Testis (tissue), 3 donors: ENCODE measurements around the gene RHOXF1. TPM values are rescaled to one million over a fixed set of nuclear protein-coding genes. Genes with fewer than 3 reads are reported as not detected.
A peak's percentile ranks its signal among the peaks of the same experiment; 100 is the strongest.

Experiments used
- DNase-seq: peaks from one replicate; pipeline ENCODE4 v3.0.0-alpha.2; 2019
- H3K27ac ChIP-seq, 2 donors: fragments of 200-600 bp; sonication (generic); one replicate each; pipeline ENCODE4 v1.5.1; 2019
- H3K27me3 ChIP-seq: fragments of 200-600 bp; sonication (generic); one replicate; pipeline ENCODE4 v1.5.1; 2019
- H3K36me3 ChIP-seq: fragments of 200-600 bp; sonication (generic); one replicate; pipeline ENCODE4 v1.5.1; 2017; ENCODE audit warnings: low read depth; ENCODE audit errors: missing control alignments
- H3K4me1 ChIP-seq: fragments of 200-600 bp; sonication (generic); one replicate; pipeline ENCODE4 v1.5.1; 2019
- H3K4me3 ChIP-seq, 2 donors: fragments of 200-600 bp; sonication (generic); one replicate each; pipeline ENCODE4 v1.5.1; 2017 to 2019
- H3K9me3 ChIP-seq: fragments of 200-600 bp; sonication (generic); one replicate; pipeline ENCODE4 v1.5.1; 2017
- POLR2A ChIP-seq: fragments of 450-650 bp; IDR thresholded peaks from one replicate; pipeline ENCODE4 v1.6.1; 2017; ENCODE audit warnings: antibody characterized with exemption, mild to moderate bottlenecking, moderate library complexity
- WGBS, 2 donors: methylation state at CpG; one replicate each; pipeline ENCODE4 v1.1.5; 2018; 5-methylcytosine and 5-hydroxymethylcytosine counted together
- intact Hi-C: fragments of 100-400 bp; cut with DNase I; formaldehyde crosslinking; loops from one replicate; pipeline ENCODE4 v1.15.1; 2023; ENCODE audit warnings: low total_unique reads
- polyA plus RNA-seq: library from polyadenylated mRNA; stranded (reverse); fragments of 350-450 nt; fragmentation: Illumina TruSeq; extraction: RNeasy Lipid Tissue Mini Kit (QIAGEN cat#74804); gene quantifications from one replicate; pipeline ENCODE4 v1.2.3, GENCODE V29; 2014; ENCODE audit warnings: low read depth, low replicate concordance; ENCODE audit not compliant: insufficient read depth
- total RNA-seq, 2 donors: library from RNA; depleted of rRNA; stranded (reverse); fragments of >200 nt; gene quantifications; one replicate each; pipeline ENCODE4 v1.2.3, GENCODE V29; 2016
- TF ChIP-seq, protein P1 (sequence below), 3 experiments: fragments of 450-650 bp in 2 of 3; fragments of 200-600 bp in 1 of 3; sonication (generic) in 1 of 3; IDR thresholded peaks; one replicate each; pipeline ENCODE4 v1.5.1; 2016 to 2019; ENCODE audit warnings: antibody characterized with exemption in 3 of 3, mild to moderate bottlenecking in 2 of 3, moderate library complexity in 1 of 3

RHOXF1 gene
- total and polyA plus RNA-seq, 3 donors from 2014 or later = 24.1 to 48.7 (median 35.0) TPM

DNA sequence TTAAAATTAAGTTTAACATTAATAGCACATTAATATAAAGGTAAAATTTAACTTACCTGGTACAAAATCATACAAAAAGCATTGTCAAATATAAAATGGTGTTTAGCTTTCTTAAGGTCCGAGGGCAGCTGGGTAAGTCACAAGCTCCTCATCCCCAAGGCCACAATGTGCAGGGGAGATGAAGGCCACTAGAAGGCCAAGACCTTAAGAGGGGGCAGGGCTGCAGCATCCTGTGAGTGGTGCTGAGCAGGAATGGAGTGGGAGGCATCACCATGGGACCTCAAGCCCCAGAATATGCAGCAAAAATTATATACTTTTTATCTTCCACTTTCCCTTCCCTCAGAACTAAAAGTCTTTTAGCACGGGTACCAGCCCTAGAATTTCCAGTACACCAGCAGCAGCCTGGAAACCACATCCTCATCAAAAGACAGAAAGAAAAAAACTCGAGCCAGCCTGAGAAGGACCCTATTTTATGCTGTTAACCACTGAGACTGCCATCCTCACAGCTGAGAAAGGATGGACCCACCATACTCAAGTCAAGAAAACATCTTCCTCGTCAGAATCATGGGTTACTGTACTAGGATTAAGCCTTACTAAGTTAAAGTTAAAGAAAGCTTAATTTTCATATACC is 29.7 kb upstream of the RHOXF1 start:
- no peak for DNase-seq
- intact Hi-C loops = no loop called here
- Histone ChIP-seq H3K4me3 (no peak overlapping the region), H3K9me3 (no peaks in the 10 kb centered on the region), H3K27ac (no peak overlapping the region), H3K4me1 (no peaks in the 10 kb centered on the region), H3K36me3 (no peaks in the 10 kb centered on the region), H3K27me3 (no peaks in the 10 kb centered on the region)
- 34 to 52% methylated on average over 4 of the region's 4 CpGs for WGBS, 2 donors
- TF ChIP-seq, protein P1, sequence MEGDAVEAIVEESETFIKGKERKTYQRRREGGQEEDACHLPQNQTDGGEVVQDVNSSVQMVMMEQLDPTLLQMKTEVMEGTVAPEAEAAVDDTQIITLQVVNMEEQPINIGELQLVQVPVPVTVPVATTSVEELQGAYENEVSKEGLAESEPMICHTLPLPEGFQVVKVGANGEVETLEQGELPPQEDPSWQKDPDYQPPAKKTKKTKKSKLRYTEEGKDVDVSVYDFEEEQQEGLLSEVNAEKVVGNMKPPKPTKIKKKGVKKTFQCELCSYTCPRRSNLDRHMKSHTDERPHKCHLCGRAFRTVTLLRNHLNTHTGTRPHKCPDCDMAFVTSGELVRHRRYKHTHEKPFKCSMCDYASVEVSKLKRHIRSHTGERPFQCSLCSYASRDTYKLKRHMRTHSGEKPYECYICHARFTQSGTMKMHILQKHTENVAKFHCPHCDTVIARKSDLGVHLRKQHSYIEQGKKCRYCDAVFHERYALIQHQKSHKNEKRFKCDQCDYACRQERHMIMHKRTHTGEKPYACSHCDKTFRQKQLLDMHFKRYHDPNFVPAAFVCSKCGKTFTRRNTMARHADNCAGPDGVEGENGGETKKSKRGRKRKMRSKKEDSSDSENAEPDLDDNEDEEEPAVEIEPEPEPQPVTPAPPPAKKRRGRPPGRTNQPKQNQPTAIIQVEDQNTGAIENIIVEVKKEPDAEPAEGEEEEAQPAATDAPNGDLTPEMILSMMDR (IDR thresholded peaks at IDR 0.05) = no peak
- no peak for TF ChIP-seq POLR2A

DNA sequence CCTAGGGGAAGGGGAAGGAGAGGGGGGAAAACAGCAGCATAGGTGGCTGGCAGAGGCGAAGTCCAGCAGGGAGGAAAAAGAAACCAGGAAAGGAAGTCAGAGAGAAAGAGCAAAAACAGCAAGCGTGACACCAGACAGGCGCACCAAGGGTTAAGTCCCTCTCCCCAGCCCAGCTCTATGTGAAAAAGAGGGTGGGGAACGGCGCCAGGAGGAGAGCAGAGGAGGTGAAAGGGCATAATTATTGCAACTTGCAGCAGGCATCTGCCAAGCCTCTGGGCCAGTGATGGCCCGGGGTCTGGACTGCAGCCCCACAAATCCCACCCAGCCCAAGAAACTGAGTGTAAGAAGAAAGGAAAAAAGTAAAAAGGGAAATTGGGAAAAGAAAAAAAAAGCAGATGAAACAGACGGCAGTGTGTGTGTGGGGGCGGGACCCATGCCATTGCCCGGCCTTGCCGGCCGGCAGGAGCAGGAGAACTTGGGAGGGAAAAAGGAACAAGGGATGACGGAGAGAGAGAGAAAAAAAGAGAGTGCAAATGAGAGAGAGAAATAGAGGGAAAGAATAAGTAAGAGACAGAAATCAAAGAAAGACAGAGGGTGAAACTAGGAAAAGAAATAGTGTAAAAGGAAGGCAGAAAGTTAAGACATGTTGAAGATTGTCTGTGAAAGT is 28.6 kb upstream of the RHOXF1 start:
- Histone ChIP-seq H3K27me3 (no peaks in the 10 kb centered on the region), H3K4me1 (no peaks in the 10 kb centered on the region), H3K4me3 (no peak overlapping the region), H3K27ac (no peak overlapping the region), H3K36me3 (no peaks in the 10 kb centered on the region), H3K9me3 (no peaks in the 10 kb centered on the region)
- TF ChIP-seq, protein P1 (IDR thresholded peaks at IDR 0.05) = no peak
- TF ChIP-seq POLR2A = no peak
- intact Hi-C loops = no loop called here
- peak; percentile 20 for DNase-seq
- 16 to 34% methylated on average over 8 to 12 of the region's 12 CpGs for WGBS, 2 donors

DNA sequence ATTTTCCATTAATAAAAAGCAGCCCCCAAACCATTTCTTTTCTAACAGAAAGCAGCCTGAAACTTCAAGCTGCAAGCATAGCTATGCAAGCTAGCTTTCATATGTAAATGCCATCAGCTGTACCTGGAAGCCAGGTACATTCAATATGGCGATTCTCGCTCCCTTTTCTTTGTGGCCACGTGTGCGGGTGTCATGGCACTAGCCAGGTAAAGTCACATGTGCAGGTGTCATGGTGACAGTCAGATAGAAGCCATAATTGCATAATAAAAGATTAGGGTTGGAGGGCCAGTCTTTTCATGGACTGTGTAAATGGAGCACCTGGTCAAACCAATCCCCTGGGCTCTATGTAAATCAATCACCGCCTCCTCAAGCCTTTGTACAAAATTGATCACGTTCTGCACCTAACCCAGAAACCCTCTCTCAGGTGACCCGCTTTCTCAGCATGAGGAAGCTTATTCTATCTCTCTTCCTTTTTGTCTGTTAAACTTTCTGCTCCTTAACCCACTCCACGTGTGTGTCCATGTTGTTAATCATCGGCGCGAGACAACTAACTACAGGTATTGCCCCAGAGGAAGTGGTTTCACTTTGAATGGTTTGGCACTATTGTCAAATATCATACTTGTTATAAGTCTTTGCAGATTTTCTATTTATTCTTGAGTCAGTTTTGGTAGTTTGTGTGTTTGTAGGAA is 24.7 kb upstream of the RHOXF1 start:
- Histone ChIP-seq H3K36me3 (no peaks in the 10 kb centered on the region), H3K9me3 (no peaks in the 10 kb centered on the region), H3K4me3 (no peak overlapping the region), H3K27me3 (no peaks in the 10 kb centered on the region), H3K27ac (no peak overlapping the region), H3K4me1 (no peaks in the 10 kb centered on the region)
- DNase-seq = no peak
- intact Hi-C loops = no loop called here
- 83 to 92% methylated on average over 7 to 11 of the region's 11 CpGs for WGBS, 2 donors
- TF ChIP-seq POLR2A = no peak
- TF ChIP-seq, protein P1 (IDR thresholded peaks at IDR 0.05) = no peak

DNA sequence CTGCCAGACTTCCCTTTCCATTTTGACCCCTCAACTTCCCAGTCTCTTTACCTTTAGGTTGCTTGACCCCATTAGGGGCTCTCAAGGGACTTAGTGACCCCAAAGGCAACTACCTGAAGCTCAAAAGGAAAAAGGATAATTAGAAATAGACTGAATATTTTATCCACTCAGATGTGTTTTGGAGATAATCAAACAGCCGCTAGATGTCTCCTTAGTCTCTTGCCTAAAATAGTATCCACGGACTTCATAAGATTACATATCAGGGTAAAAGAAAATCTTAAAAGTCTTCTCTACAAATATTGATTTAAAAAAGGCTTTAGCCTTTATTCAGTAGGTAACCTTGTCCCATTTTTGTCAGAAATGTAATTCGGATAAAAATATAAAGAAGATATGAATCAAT is 21.7 kb upstream of the RHOXF1 start:
- intact Hi-C loops = no loop called here
- TF ChIP-seq, protein P1 (IDR thresholded peaks at IDR 0.05) = no peak
- no peak for TF ChIP-seq POLR2A

More for the DNA sequence above, 21.7 kb upstream of the RHOXF1 start:
- Histone ChIP-seq H3K27ac (no peak overlapping the region), H3K27me3 (no peaks in the 10 kb centered on the region), H3K4me1 (no peaks in the 10 kb centered on the region), H3K36me3 (no peaks in the 10 kb centered on the region), H3K9me3 (no peaks in the 10 kb centered on the region), H3K4me3 (no peak overlapping the region)
- DNase-seq = no peak
- 57 to 60% methylated on average over 3 of the region's 3 CpGs for WGBS, 2 donors
